Activated CD4-positive, alpha-beta T cell treated with anti-CD3 and anti-CD28 coated beads, Interleukin-10, Interleukin-2, amounts not matched to agents 100 ng/mL and 50 ng/mL, durations not matched to agents 16 hours and 8 hours (primary cell): Measurements from ENCODE around the gene UGGT1.

Experiments
- DNase-seq: peaks from one replicate; pipeline ENCODE4 v3.0.0-alpha.2; 2020

UGGT1 gene

DNA sequence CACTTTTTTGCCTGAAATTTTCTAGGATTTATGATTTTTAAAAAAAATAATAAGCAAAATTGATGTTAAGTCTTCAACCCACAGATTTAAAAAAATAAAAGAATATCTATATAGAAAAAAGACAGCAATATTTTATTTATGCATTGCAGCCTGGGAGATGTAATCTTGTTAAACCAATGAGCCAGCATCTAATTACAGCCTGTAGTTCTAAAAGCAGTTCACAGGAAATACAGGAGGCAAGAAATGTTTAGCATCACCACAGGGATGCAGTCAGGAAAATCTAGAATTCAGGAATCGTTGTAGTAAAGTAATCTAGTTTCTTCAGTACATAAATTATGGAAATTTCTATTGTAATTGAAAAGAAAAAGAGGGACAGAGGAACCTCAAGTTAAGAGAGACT lies 17.2 kb downstream of the UGGT1 start:
- no peak for DNase-seq

DNA sequence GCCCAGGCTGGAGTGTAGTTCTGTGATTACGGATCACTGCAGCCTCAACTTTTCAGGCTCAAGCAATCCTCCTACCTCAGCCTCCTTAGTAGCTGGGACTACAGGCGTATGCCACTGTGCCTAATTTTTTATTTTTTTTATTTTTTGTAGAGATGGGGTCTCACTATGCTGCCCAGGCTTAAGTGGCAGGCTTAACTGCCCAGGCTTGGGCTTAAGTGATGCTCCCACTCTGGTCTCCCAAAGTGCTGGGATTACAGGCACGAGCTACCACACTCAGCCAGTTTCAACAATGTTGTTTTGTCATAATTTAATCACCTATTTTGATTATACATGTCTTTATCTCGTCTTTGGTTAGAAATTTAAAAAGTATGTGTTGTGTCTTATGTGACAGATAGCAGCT lies 18.2 kb downstream of the UGGT1 start:
- DNase-seq = no peak

- no peak for DNase-seq
Observed at GRCh38 chr2:128115921-128116623, 25.1 kb downstream of the UGGT1 start.

- DNase-seq = no peak
Observed at GRCh38 chr2:128134573-128134972, 43.6 kb downstream of the UGGT1 start.

GRCh38 chr2:128137094-128137616 lies 46.2 kb downstream of the UGGT1 start:
- no peak for DNase-seq

- DNase-seq = no peak
Observed at GRCh38 chr2:128139624-128140023, 48.6 kb downstream of the UGGT1 start.

- no peak for DNase-seq
Observed at GRCh38 chr2:128145651-128146050, 54.7 kb downstream of the UGGT1 start.

GRCh38 chr2:128153786-128154185 lies 62.8 kb downstream of the UGGT1 start:
- no peak for DNase-seq

DNA sequence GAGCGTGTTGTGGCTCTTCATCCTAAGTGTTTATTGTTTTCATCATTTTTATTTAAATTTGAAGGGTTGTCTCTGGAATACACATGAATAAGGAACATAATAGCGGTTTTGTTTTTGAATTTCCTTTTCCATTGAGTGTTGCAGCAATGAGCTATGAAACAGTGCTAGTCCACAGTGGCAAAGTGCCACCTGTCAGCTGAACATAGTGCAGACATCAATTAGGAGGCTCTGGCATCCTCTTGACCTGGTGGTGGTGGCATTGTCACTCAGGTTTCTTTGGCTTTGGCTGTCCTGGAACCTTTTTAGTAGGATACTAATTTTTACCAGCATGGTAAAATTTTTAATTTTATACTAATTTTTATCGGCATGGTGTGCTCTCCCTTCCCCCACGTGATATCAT lies 63.2 kb downstream of the UGGT1 start:
- DNase-seq = no peak

- DNase-seq = no peak
Observed at GRCh38 chr2:128155970-128156369, 65.0 kb downstream of the UGGT1 start.

DNA sequence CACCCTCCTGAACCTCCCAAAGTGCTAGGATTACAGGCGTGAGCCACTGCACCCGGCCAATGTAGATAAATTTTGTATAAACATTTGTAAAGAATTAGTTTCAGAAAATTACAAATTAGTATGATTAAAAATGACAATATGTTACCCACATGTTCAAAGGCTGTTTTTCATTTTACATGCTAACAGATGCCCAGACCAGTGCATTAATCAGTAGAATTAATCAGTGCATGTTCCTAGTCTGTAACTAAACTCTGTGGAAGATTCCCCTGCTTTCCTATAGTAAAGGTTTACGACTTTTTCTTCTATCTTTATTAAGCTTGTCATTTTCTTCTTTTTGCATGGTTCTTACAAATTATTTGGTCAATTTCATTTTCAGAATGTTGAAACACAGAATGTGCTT lies 65.8 kb downstream of the UGGT1 start:
- no peak for DNase-seq

DNA sequence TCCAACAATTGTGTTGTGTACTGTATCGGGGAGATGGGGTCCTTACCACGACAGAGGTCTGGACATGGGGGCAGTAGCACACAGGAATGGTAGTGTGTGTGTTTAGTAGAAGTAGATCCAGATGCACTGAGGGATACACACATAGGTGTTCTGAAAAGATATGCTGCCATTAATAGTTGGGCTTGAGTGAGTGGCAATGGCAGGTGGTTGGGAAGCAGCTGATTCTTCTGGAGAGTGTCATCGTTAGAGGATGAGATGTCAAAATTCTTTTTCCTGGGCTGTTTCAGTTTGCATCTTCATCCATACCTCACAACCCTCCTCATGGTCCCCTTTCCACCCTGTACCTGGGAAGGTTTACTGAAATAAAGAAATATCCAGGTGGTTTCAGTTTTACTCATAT lies 66.6 kb downstream of the UGGT1 start:
- DNase-seq = no peak

DNA sequence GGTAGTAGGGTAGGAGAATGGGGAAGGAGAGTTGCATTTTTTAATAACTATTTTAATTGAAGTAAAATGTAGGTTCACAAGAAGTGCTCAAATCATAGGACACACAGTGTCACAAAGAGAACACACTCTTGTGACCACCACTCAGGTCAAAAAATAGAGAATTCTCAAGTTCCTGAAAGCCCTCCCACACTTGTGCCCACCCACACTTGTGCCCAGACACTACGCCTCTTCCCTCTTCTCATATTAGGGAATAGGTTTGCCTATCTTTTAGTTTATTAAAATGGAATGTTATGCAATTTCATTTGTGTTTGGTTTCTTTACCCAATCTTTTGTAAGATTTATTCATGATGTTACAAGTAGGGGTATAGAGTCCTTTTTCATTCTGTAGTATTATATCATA lies 67.2 kb downstream of the UGGT1 start:
- DNase-seq = no peak

DNA sequence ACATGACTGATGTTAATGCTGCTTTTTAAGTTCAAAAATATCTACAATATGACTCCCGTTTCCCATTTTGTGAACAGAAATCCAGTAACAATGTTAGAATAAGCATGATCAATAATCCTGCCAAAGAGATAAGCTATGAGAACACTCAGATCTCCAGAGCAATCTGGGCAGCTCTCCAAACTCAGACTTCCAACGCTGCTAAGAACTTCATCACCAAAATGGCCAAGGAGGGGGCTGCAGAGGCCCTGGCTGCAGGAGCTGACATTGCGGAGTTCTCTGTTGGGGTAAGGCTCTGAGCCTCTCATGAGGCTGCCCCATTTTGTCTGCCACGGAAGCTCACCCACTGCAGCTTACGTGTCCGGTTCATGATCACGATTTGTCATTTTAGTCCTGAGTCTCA lies 68.4 kb downstream of the UGGT1 start:
- no peak for DNase-seq

DNA sequence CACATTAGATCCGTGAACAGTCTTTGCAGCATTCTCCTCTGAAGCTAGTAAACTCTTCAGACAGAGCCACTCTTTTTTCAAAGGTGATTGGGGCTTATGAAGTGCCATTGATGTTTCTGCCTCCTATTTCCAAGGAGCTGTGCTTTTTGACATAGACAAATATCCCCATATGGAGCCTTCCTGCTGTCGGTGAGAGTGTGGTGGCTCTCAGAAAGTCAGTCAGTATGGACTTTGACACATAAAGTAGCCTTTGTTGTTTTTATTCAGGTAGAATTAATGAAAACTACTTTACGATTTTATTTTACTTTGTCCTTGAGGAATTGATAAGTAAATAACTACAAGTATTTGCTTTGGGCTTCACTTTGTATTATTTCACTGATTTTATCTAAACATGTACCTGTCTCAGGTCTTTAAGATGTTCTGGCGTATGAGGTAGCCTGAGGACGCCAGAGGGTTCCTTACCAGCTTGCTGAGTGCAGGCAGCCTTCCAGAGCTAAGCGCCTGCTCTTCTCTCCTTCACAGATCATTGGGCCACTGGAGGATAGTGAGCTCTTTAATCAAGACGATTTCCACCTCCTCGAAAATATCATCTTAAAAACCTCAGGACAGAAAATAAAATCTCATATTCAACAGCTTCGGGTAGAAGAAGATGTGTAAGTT lies 69.7 kb downstream of the UGGT1 start:
- DNase-seq = no peak

DNA sequence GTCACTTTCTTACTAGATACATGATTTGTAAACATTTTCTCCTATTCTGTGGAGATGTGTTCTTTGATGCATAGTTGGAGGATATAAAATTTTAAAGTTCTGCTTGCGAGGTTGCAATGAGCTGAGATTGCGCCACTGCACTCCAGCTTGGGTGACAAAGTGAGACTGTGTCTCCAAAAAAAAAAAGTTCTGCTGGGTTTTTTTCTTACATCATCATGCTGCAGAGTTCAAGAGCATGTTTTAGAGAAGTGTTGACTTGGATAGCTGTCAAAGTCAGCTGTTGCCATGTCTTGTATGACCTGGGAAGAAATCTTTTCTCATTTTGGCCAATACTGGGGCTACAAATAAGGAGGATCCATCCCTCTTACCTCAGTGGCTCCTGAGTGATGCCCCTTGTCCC lies 71.3 kb downstream of the UGGT1 start:
- DNase-seq = no peak

GRCh38 chr2:128164311-128164710 lies 73.3 kb downstream of the UGGT1 start:
- no peak for DNase-seq

DNA sequence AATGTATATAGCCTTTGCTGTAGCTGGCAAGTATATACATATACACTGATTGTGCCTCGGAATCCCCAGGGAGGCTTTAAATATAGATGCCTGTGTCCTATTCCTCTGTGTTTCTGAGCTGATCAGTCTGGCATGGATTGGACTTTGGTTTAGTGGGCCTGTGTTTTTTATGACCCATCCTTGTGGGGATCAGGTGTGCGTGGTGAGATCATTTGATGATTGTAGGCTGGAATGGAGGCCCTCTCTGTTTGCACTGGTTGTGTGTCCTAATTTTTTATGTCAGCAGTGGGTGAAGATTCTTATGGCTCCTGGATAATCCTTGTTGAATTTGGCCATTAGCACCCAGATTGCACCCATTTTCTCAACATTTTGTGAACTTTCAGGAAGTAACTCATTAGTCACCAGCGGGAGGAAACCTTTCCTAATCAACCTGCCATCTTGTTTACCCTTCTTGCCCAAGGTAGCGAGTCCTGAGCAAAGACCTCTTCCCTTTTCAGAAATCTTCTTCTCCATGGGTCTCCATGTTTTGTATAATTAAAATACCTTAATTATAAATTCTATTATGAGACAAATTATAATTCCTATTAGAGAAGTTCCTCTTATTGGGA lies 75.8 kb downstream of the UGGT1 start:
- DNase-seq = no peak

- no peak for DNase-seq
Observed at GRCh38 chr2:128169094-128169493, 78.1 kb downstream of the UGGT1 start.

DNA sequence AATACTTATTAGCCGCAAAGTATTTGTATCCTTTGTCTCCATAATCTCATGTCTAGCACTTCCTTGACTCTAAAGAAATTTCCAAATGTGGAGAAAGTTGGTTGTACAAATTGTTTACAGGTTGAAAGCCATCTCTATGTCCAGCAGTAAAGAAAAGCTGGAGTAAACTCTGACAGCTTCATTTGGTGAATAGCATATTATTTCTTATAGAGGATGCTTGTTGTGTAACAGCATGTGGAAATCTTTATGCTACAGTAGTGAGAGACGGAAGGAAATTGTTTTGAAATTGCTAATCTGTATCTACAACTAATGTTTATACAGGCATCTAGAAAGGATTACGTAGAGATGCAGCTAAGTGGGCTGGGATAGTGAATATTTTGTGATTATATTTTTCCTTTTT lies 78.5 kb downstream of the UGGT1 start:
- DNase-seq = no peak

- no peak for DNase-seq
Observed at GRCh38 chr2:128169933-128170709, 79.1 kb downstream of the UGGT1 start.

GRCh38 chr2:128170776-128171175 lies 79.8 kb downstream of the UGGT1 start:
- no peak for DNase-seq

- no peak for DNase-seq
Observed at GRCh38 chr2:128172191-128172590, 81.2 kb downstream of the UGGT1 start.
